Cardiac fibroblast (primary cell): ENCODE results near the gene ABR.
A peak's percentile ranks its signal among the peaks of the same experiment; 100 is the strongest.

Source experiments
- DNase-seq, 2 donors: peaks; one replicate each; pipeline versions ENCODE4 v3.0.0 to v3.0.0-alpha.2; 2010; ENCODE audit warnings: low read depth in 2 of 2
- H3K4me3 ChIP-seq, 2 donors: replicated peaks in 1 of 2; 1 replicate in 1 of 2; 2 replicates in 1 of 2; pipeline ENCODE4 v1.5.1; 2011; ENCODE audit warnings: low read depth in 2 of 2, low read length in 2 of 2, mild to moderate bottlenecking in 2 of 2, moderate library complexity in 1 of 2
- TF ChIP-seq, protein P1 (sequence below): IDR thresholded peaks from one replicate; pipeline ENCODE4 v1.5.1; 2011; ENCODE audit warnings: low read depth, mild to moderate bottlenecking, low read length, inconsistent platforms

Gene ABR

DNA sequence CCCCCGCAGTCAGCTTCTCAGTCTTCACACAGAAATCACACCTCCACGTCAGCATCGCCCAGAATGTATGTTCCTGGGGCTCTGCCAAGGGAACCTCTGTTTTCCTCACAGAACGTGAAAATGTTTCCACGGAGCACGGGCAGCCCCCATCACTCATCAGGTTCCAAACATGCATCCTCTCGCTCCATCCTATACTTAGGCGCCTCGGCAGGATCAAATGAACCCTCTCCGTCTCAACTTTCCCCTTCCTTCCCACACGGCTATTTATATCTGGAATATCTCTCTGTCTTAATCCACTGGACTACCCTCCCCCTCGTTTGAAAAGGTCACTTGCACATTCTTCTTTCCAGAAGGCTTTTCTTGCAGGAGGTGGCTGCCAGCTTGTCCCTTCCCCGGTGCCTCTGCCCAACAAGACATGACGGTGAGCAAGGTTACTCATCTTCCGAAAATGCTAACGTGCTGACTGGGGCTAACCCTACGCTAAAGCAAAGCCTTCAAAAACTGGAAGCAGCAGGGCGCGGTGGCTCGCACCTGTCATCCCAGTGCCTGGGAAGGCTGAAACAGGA is 221.8 kb downstream of the ABR start:
- TF ChIP-seq, protein P1, sequence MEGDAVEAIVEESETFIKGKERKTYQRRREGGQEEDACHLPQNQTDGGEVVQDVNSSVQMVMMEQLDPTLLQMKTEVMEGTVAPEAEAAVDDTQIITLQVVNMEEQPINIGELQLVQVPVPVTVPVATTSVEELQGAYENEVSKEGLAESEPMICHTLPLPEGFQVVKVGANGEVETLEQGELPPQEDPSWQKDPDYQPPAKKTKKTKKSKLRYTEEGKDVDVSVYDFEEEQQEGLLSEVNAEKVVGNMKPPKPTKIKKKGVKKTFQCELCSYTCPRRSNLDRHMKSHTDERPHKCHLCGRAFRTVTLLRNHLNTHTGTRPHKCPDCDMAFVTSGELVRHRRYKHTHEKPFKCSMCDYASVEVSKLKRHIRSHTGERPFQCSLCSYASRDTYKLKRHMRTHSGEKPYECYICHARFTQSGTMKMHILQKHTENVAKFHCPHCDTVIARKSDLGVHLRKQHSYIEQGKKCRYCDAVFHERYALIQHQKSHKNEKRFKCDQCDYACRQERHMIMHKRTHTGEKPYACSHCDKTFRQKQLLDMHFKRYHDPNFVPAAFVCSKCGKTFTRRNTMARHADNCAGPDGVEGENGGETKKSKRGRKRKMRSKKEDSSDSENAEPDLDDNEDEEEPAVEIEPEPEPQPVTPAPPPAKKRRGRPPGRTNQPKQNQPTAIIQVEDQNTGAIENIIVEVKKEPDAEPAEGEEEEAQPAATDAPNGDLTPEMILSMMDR = no peak
- no peak overlapping the region for H3K4me3 ChIP-seq
- DNase-seq = no peak

DNA sequence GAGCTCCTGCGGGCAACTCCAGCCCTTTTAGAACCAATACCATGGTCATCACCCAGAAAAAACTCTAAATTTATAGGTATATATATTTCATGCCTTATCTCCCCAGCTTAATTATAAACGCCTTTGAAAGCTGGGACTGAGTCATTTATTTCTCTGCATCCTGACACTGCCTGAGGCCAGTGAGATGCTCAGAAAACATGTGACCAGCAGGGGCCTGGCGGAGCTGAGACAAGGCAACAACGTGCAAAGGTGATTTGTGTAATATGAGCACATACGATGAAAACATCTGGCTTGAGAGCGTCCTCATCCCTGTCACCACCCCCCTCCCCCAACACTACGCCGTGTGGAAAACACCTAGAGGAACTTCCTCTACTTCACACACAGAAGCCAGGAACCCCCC is 222.9 kb downstream of the ABR start:
- DNase-seq = no peak
- H3K4me3 ChIP-seq = no peak overlapping the region
- TF ChIP-seq, protein P1 = no peak

DNA sequence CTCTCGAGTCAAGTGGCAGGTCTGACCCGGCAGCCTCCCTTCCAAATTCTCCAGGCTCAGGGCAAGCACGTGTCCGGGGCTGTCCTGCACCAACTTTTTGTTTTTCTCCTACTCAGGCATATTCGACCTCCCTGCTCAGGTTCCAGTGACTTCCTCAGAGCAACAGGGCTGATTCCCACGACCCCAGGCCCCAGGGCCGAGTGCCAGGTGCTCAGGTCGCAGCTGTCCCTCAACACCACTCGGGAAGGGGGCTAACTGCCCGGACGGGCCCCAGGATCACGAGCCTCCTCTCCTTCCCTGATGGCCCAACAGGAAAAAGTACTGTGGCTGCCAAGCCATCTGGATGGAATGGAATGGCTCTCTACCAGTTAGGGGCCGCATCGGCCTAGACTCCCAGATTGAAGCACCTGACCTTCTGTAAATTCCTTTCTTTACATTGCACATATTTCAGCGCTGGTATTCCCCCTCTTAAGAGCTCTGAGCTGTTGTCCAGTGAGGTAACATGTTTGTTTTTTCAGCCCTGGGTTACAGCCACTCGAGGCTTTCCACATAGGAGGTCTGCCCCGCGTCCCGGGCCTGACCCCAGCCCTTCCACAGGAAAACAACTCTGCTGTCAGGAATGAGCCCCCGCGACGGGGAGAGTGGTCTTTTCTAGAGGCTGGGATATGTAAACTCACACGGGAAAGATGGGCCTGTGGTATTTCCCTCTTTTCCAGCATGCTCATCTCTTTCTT is 225.2 kb downstream of the ABR start:
- DNase-seq = peak; percentile 27 to 56
- TF ChIP-seq, protein P1 = no peak
- H3K4me3 ChIP-seq = no peak overlapping the region

DNA sequence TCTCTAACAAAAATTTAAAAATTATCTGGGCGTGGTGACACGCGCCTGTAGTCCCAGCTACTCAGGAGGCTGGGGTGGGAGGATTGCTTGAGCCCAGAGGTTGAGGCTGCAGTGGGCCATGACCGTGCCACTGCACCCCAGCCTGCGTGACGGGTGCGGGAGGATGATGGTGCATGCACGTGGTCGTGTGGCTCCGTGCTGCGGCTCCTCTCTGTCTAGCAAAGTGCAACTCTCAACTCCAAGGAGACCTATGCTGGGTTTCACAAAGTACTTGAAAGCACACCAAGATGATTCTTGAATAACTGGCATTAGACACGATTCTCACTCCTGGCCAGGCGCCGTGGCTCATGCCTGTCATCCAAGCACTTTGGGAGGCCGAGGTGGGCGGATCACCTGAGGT is 226.0 kb downstream of the ABR start:
- H3K4me3 ChIP-seq = no peak overlapping the region
- DNase-seq = no peak
- TF ChIP-seq, protein P1 = no peak
